Neuronal stem cell (in vitro differentiated cells): ENCODE results near the gene WNT3A.
"Not testable (repeated sequence)": the region's sequence is repeated elsewhere in the genome, so short reads cannot be mapped to it uniquely, and the experiment has no call there.

ENCODE experiments used
- DNase-seq: peaks from one replicate; pipeline ENCODE4 v3.0.0-alpha.2; 2013; ENCODE audit warnings: low spot score
- H2AFZ ChIP-seq: one replicate; pipeline ENCODE4 v1.6.1; 2013; ENCODE audit warnings: mild to moderate bottlenecking, low read length, inconsistent platforms
- H2AK5ac ChIP-seq: 2 replicates; pipeline ENCODE4 v1.6.1; 2013; ENCODE audit warnings: low read depth, mild to moderate bottlenecking, inconsistent platforms, low read length, moderate library complexity, mixed read lengths
- H2BK120ac ChIP-seq: 2 replicates; pipeline ENCODE4 v1.6.1; 2013; ENCODE audit warnings: low read depth, mild to moderate bottlenecking, inconsistent platforms, low read length, moderate library complexity, mixed read lengths
- H2BK12ac ChIP-seq: one replicate; pipeline ENCODE4 v1.6.1; 2013; ENCODE audit warnings: low read length, inconsistent platforms
- H2BK15ac ChIP-seq: 2 replicates; pipeline ENCODE4 v1.6.1; 2013; ENCODE audit warnings: mild to moderate bottlenecking, low read length, inconsistent platforms, mixed read lengths
- H2BK5ac ChIP-seq: one replicate; pipeline ENCODE4 v1.6.1; 2013; ENCODE audit warnings: inconsistent platforms, mild to moderate bottlenecking, low read length, moderate library complexity
- H3K14ac ChIP-seq: one replicate; pipeline ENCODE4 v1.6.1; 2013; ENCODE audit warnings: low read length, inconsistent platforms
- H3K18ac ChIP-seq: 2 replicates; pipeline ENCODE4 v1.6.1; 2013; ENCODE audit warnings: low read length, inconsistent platforms
- H3K23ac ChIP-seq: 2 replicates; pipeline ENCODE4 v1.6.1; 2013; ENCODE audit warnings: low read depth, mild to moderate bottlenecking, mixed read lengths, low read length, inconsistent platforms; ENCODE audit not compliant: poor library complexity
- H3K27ac ChIP-seq: replicated peaks from 3 replicates; pipeline ENCODE4 v1.5.1; 2013; ENCODE audit warnings: low read length, inconsistent platforms
- H3K27me3 ChIP-seq, 3 experiments: 2 replicates each; pipeline ENCODE4 v1.6.1; 2013; ENCODE audit warnings: low read length in 3 of 3, mild to moderate bottlenecking in 2 of 3, inconsistent platforms in 1 of 3, low read depth in 1 of 3, mixed read lengths in 1 of 3, moderate library complexity in 1 of 3; ENCODE audit not compliant: control insufficient read depth in 3 of 3, insufficient read depth in 3 of 3
- H3K36me3 ChIP-seq, 2 donors: replicated peaks in 1 of 2; 2 replicates each; pipeline ENCODE4 v1.6.1; 2013; ENCODE audit warnings: low read length in 2 of 2; ENCODE audit not compliant: control insufficient read depth in 2 of 2, insufficient read depth in 2 of 2
- H3K4ac ChIP-seq: 2 replicates; pipeline ENCODE4 v1.6.1; 2013; ENCODE audit warnings: inconsistent platforms, mild to moderate bottlenecking, low read length, moderate library complexity
- H3K4me1 ChIP-seq, 2 donors: 1 replicate in 1 of 2; 2 replicates in 1 of 2; pipeline ENCODE4 v1.6.1; 2013; ENCODE audit warnings: low read length in 2 of 2, low read depth in 1 of 2; ENCODE audit not compliant: control insufficient read depth in 2 of 2, insufficient read depth in 1 of 2
- H3K4me2 ChIP-seq: one replicate; pipeline ENCODE4 v1.6.1; 2013; ENCODE audit warnings: mild to moderate bottlenecking, low read length, inconsistent platforms; ENCODE audit not compliant: insufficient read depth, poor library complexity, severe bottlenecking
- H3K4me3 ChIP-seq, 2 donors: 2 replicates each; pipeline ENCODE4 v1.5.1; 2013; ENCODE audit warnings: low read length in 2 of 2, mild to moderate bottlenecking in 2 of 2, inconsistent platforms in 1 of 2, moderate library complexity in 1 of 2
- H3K79me1 ChIP-seq: one replicate; pipeline ENCODE4 v1.6.1; 2013; ENCODE audit warnings: low read depth, mild to moderate bottlenecking, inconsistent platforms, low read length, moderate library complexity
- H3K9ac ChIP-seq: one replicate; pipeline ENCODE4 v1.6.1; 2013; ENCODE audit warnings: mild to moderate bottlenecking, low read depth, low read length, inconsistent platforms; ENCODE audit not compliant: poor library complexity
- H3K9me3 ChIP-seq, 2 donors: replicated peaks in 1 of 2; 2 replicates each; pipeline versions ENCODE3 to v1.6.1; 2013; ENCODE audit warnings: low read length in 2 of 2, mild to moderate bottlenecking in 2 of 2, inconsistent platforms in 1 of 2, low read depth in 1 of 2, mixed read lengths in 1 of 2, moderate library complexity in 1 of 2; ENCODE audit not compliant: control insufficient read depth in 2 of 2, insufficient read depth in 1 of 2
- H4K8ac ChIP-seq: one replicate; pipeline ENCODE4 v1.6.1; 2013; ENCODE audit warnings: low read depth, mild to moderate bottlenecking, inconsistent platforms, low read length, moderate library complexity
- H4K91ac ChIP-seq: one replicate; pipeline ENCODE4 v1.6.1; 2013; ENCODE audit warnings: low read length, low read depth, mild to moderate bottlenecking, inconsistent platforms; ENCODE audit not compliant: poor library complexity
- WGBS, 2 donors: extraction: QIAGEN DNeasy Blood & Tissue Kit; methylation state at CpG; one replicate each; pipeline ENCODE4 v1.1.7; 2013; ENCODE audit warnings: missing lambda C conversion rate in 2 of 2, mixed read lengths in 1 of 2; ENCODE audit not compliant: insufficient read length in 2 of 2, insufficient replicate concordance in 1 of 2; ENCODE audit errors: extremely low coverage in 2 of 2; 5-methylcytosine and 5-hydroxymethylcytosine counted together

Gene WNT3A

DNA sequence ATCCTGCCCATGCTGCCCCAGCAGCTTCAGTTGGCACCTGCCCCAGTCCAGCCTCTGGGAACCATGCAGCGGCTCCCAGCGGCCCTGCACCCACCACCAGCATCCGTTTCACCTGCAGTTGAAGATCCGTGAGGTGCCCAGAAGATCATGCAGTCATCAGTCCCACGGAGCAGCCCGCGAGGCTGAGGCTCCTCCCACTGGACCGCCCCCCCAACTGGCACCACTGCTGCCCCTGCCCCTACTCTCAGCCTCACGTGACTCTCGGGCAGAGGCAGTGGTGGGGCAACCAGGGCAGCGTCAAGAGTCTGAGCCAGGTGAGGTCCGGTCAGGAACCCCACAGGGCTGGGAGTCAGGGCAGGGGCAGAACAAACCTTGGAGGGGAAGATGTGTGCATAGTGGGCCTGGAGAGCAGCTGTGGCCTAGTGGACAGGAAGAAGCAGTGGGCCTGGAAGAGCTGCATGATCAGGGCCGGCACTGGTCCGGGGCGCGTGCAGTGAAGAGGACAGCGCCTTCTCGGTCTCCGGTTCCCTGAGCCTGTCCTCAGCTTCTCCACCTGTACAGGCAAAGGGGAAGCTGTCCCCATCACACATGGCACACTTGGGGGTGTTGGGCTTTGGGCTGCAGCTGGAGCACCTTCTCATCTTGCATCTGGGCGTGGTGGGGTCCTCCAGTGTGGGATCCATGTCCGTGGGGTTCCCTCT, 31.1 kb upstream of the WNT3A start:
- H3K4me1 ChIP-seq, H2BK12ac ChIP-seq, DNase-seq, H3K4me2 ChIP-seq, H3K18ac ChIP-seq, H3K27ac ChIP-seq, H2AFZ ChIP-seq, H3K9me3 ChIP-seq, H4K91ac ChIP-seq, H3K9ac ChIP-seq, H3K4ac ChIP-seq, H2BK5ac ChIP-seq, H2BK15ac ChIP-seq, H2BK120ac ChIP-seq, H3K36me3 ChIP-seq, H3K4me3 ChIP-seq, H3K14ac ChIP-seq, H3K23ac ChIP-seq, H2AK5ac ChIP-seq, H3K79me1 ChIP-seq, H4K8ac ChIP-seq, H3K27me3 ChIP-seq: not testable (repeated sequence)
- WGBS, 2 donors, result no CpG with 5 or more reads among the region's 21 CpGs

DNA sequence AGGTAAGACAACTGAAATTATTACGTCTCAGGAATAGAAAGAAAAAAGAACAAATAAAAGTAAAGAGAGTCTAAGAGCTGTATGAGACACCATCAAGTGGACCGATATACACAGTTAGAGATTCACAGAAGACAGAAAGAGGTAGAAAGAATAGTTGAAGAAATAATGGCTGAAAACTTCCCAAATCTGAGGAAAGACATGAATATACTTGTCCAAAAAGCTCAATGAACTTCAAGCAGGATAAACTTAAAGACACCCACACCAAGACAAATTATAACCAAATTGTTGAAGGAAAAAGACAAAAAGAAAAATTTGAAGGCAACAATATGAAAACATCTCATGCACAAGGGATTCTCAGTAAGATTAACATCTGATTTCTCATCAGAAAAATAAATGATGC, 19.6 kb upstream of the WNT3A start:
- Histone ChIP-seq H2AK5ac (no peak overlapping the region), H3K4me3 (no peak overlapping the region), H2BK15ac (no peak overlapping the region), H3K27me3 (no peaks in the 10 kb centered on the region), H3K9ac (no peak overlapping the region), H3K9me3 (no peaks in the 10 kb centered on the region), H3K79me1 (no peaks in the 10 kb centered on the region), H2AFZ (no peak overlapping the region), H3K14ac (no peak overlapping the region), H4K8ac (no peak overlapping the region), H3K4me2 (no peak overlapping the region), H3K23ac (no peak overlapping the region), H3K36me3 (no peaks in the 10 kb centered on the region), H4K91ac (no peak overlapping the region), H3K4ac (no peak overlapping the region), H2BK120ac (no peak overlapping the region), H3K4me1 (no peaks in the 10 kb centered on the region), H3K18ac (no peak overlapping the region), H2BK12ac (no peak overlapping the region), H2BK5ac (no peak overlapping the region), H3K27ac (no peak overlapping the region)
- no CpG with 5 or more reads among the region's 2 CpGs for WGBS, 2 donors
- no peak for DNase-seq

DNA sequence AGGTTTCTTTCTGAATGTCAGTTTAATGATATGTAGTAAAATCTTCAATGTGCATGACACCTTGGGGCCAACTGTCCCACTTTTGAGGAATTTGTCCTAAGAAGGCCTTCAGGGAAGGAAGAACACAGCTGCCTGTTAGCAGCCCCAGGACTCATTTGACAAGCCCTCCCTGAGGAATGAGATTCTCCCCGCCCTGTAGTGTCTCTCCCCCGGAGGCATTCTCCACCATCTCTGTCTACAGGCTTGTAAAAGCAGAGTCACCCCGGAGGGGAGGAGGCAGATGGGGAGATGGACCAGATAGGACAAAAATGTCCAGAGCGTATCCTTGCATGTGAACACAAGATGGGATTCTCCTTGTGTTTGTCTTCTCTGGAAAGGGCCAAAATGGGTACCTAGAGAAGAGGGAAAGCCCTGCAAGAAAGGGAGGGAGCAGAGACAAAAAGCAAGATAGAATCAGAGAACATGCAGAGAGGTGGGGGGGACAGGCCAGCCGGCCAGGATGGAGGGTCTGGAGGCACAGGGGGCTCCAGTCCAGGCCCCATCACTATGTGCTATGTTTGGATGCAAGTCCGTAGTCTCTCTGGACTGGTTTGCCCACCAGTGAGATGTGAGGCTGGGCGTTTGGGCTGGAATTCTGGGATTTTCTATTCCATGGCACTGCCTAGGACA, 12.0 kb upstream of the WNT3A start:
- H2BK12ac ChIP-seq, result no peak overlapping the region
- H3K36me3 ChIP-seq, result no peaks in the 10 kb centered on the region
- H4K91ac ChIP-seq, result no peak overlapping the region
- H3K4ac ChIP-seq, result no peak overlapping the region
- no peak overlapping the region for H3K9ac ChIP-seq
- H3K4me3 ChIP-seq, result no peak overlapping the region
- no peak overlapping the region for H2AK5ac ChIP-seq
- H4K8ac ChIP-seq, result no peak overlapping the region
- H3K9me3 ChIP-seq, result peaks cover 4 to 8% of the 10 kb centered on the region in 2 donors
- no peak overlapping the region for H3K14ac ChIP-seq
- no peak overlapping the region for H3K27ac ChIP-seq
- no peak overlapping the region for H3K4me2 ChIP-seq
- H3K23ac ChIP-seq, result no peak overlapping the region
- no peak overlapping the region for H2BK5ac ChIP-seq
- H3K18ac ChIP-seq, result no peak overlapping the region
- H3K27me3 ChIP-seq, result no peaks in the 10 kb centered on the region
- H2BK15ac ChIP-seq, result no peak overlapping the region
- H2AFZ ChIP-seq, result no peak overlapping the region
- no CpG with 5 or more reads among the region's 7 CpGs for WGBS, 2 donors
- no peak overlapping the region for H2BK120ac ChIP-seq
- no peak for DNase-seq
- H3K79me1 ChIP-seq, result no peaks in the 10 kb centered on the region
- H3K4me1 ChIP-seq, result no peaks in the 10 kb centered on the region

GRCh38 chr1:227996187-227996950, 10.4 kb upstream of the WNT3A start:
- Histone ChIP-seq H3K4ac (no peak overlapping the region), H3K27me3 (peaks cover 0 to 3% (median 2%) of the 10 kb centered on the region in 3 experiments), H3K9ac (no peak overlapping the region), H2BK120ac (no peak overlapping the region), H3K4me2 (no peak overlapping the region), H2BK12ac (no peak overlapping the region), H3K18ac (no peak overlapping the region), H4K8ac (no peak overlapping the region), H3K79me1 (no peaks in the 10 kb centered on the region), H4K91ac (no peak overlapping the region), H3K9me3 (peaks cover 4 to 8% of the 10 kb centered on the region in 2 donors), H3K23ac (no peak overlapping the region), H3K27ac (no peak overlapping the region), H2AFZ (no peak overlapping the region), H2BK15ac (no peak overlapping the region), H3K14ac (no peak overlapping the region), H3K4me3 (no peak overlapping the region), H2BK5ac (no peak overlapping the region), H3K36me3 (no peaks in the 10 kb centered on the region), H3K4me1 (no peaks in the 10 kb centered on the region), H2AK5ac (no peak overlapping the region)
- WGBS, 2 donors, result no CpG with 5 or more reads among the region's 1 CpG
- DNase-seq, result no peak
